ENCODE results near the gene BOLA3. TPM values are rescaled to one million over a fixed set of nuclear protein-coding genes. Genes with fewer than 3 reads are reported as not detected.

Gene BOLA3
- total and polyA plus RNA-seq, 10 of the 15 experiments (the other 5 are each of a cell fraction or from before 2014, with no cell fraction given) = 62.6 to 300 (median 134) TPM

DNA sequence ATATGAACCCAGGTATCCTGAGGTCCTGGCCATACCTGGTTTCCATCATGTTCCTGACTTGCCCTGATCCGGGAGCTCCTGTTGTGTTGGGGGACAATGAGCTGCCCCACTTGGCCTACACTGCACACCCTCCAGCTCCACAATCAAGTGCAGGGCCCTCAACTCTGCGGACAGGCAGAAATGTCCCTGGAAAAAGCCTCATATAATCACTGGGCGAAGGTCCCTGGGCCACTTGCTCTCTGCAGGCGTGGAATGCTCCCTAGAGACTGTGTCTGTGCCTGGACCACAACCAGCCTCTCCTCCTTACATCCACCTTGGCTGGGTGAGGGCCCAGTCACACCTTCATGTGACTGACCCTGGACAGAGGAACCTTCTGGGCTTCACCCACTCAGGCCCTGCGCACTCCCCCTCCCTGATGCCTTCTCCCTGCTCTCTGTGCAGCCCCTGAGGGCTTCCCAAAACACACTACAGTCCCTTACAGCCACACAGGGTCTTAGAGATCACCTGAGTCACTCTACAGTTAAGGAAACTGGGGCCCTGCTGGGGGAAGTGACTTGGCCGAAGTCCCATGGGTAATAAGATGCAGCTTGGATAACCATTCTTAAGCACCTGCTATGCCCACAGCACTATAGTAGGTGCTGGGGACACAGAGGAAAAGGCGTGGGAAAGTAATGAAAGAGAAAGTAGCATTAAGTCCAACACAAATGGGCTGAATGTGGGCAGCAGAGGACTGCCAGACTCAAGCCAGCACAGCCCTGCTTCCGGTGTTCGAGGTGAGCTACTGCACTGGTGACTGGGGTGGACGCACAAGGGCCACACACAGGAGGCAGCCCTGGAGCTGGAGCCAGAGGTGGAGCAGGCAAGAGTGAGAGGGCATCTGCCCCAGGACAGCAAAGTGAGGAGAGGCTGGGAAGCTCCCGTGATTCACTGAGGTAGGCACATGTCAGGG is 9.8 kb downstream of the BOLA3 start:
- Histone ChIP-seq H3K27ac (ENCODE audit: control insufficient read depth, insufficient read depth) (no peak overlapping the region), H3K36me3 (ENCODE audit: control insufficient read depth in 2 of 2, insufficient read depth in 2 of 2, low read length in 1 of 2) (peaks cover 2 to 3% of the 10 kb centered on the region in 2 experiments; a peak in 3 of 4 replicates), H3K4me1 (ENCODE audit: control insufficient read depth, insufficient read depth, low read length) (no peaks in the 10 kb centered on the region), H2AFZ (ENCODE audit: control insufficient read depth, low read depth, low read length) (no peak overlapping the region), H4K20me1 (ENCODE audit: control insufficient read depth, insufficient read depth) (no peaks in the 10 kb centered on the region), H3K4me3 (no peak overlapping the region), H3K9ac (ENCODE audit: control insufficient read depth, insufficient read depth, low read length) (no peak overlapping the region), H3K9me3 (replicated peaks; ENCODE audit: control insufficient read depth, insufficient read depth, low read length) (no peaks in the 10 kb centered on the region), H3K79me2 (ENCODE audit: control insufficient read depth, insufficient read depth, low read length) (no peaks in the 10 kb centered on the region), H3K27me3 (replicated peaks in 1 of 2; ENCODE audit: control insufficient read depth in 2 of 2, insufficient read depth in 2 of 2, low read length in 1 of 2) (no peaks in the 10 kb centered on the region), H3K4me2 (ENCODE audit: control insufficient read depth, insufficient read depth) (no peak overlapping the region)
- in situ Hi-C loops (cut with MboI) (no loop called here), intact Hi-C loops (cut with micrococcal nuclease; ENCODE audit: unreplicated experiment) (no loop called here)
- SMC1A ChIA-PET (ENCODE audit: uncharacterized antibody, unreplicated experiment) = interaction anchor here (1.2 to 1.6 kb wide), 2 partner anchors 9 to 315 kb away, joined by 3 to 5 read pairs; partner anchors contain the start of gene BOLA3
- no TSS peak for BruUV-seq (replicated peaks)
- no peak for ATAC-seq
- FAIRE-seq = no peak
- CTCF ChIA-PET = interaction anchor here (0.6 to 1.6 kb wide), 5 partner anchors 27 to 311 kb away, joined by 3 to 7 read pairs (median 3); no protein-coding TSS in a partner anchor
- whole genome bisulfite sequencing (ENCODE audit: insufficient coverage, insufficient replicate concordance, low lambda C conversion rate, missing lambda C conversion rate) = 85% methylated on average over 11 of the region's 11 CpGs
- TF ChIP-seq, protein P1, sequence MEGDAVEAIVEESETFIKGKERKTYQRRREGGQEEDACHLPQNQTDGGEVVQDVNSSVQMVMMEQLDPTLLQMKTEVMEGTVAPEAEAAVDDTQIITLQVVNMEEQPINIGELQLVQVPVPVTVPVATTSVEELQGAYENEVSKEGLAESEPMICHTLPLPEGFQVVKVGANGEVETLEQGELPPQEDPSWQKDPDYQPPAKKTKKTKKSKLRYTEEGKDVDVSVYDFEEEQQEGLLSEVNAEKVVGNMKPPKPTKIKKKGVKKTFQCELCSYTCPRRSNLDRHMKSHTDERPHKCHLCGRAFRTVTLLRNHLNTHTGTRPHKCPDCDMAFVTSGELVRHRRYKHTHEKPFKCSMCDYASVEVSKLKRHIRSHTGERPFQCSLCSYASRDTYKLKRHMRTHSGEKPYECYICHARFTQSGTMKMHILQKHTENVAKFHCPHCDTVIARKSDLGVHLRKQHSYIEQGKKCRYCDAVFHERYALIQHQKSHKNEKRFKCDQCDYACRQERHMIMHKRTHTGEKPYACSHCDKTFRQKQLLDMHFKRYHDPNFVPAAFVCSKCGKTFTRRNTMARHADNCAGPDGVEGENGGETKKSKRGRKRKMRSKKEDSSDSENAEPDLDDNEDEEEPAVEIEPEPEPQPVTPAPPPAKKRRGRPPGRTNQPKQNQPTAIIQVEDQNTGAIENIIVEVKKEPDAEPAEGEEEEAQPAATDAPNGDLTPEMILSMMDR (IDR thresholded peaks at IDR 0.05 in 2 of 3, conservative IDR thresholded peaks at IDR 0.05 in 1 of 3; ENCODE audit: control insufficient read depth in 2 of 3, extremely low read depth in 1 of 3, insufficient read depth in 1 of 3, low read depth in 3 of 3, low read length in 3 of 3) = no peak
- TF ChIP-seq POU2F2 (IDR thresholded peaks at IDR 0.05; ENCODE audit: borderline replicate concordance, low read depth, low read length) (no peak), ZZZ3 (IDR thresholded peaks at IDR 0.05; ENCODE audit: control insufficient read depth, insufficient read length, low read depth) (no peak), ZNF217 (IDR thresholded peaks at IDR 0.05) (no peak), NRF1 (conservative IDR thresholded peaks at IDR 0.05; ENCODE audit: low read depth, low read length) (no peak), RUNX3 (IDR thresholded peaks at IDR 0.05; ENCODE audit: low read length) (no peak), WRNIP1 (IDR thresholded peaks at IDR 0.05; ENCODE audit: borderline replicate concordance, low read depth, low read length) (no peak), ZNF384 (IDR thresholded peaks at IDR 0.05; ENCODE audit: borderline replicate concordance, low read depth, low read length) (no peak), NR2C2 (IDR thresholded peaks at IDR 0.05; ENCODE audit: borderline replicate concordance, control insufficient read depth, insufficient read length, low read depth) (no peak), TARDBP (IDR thresholded peaks at IDR 0.05; ENCODE audit: borderline replicate concordance) (no peak), POLR2AphosphoS2 (IDR thresholded peaks at IDR 0.05; ENCODE audit: low read depth, low read length) (no peak), BHLHE40 (IDR thresholded peaks at IDR 0.05; ENCODE audit: borderline replicate concordance in 1 of 2, low read depth in 2 of 2, low read length in 1 of 2) (no peak), SIX5 (IDR thresholded peaks at IDR 0.05; ENCODE audit: low read depth, low read length, severe bottlenecking) (no peak), NR2F1 (conservative IDR thresholded peaks at IDR 0.05) (no peak), HDGF (IDR thresholded peaks at IDR 0.05) (no peak), SUPT20H (IDR thresholded peaks at IDR 0.05; ENCODE audit: borderline replicate concordance, control insufficient read depth, low read depth, low read length) (no peak)
- TF ChIP-seq, protein P2, sequence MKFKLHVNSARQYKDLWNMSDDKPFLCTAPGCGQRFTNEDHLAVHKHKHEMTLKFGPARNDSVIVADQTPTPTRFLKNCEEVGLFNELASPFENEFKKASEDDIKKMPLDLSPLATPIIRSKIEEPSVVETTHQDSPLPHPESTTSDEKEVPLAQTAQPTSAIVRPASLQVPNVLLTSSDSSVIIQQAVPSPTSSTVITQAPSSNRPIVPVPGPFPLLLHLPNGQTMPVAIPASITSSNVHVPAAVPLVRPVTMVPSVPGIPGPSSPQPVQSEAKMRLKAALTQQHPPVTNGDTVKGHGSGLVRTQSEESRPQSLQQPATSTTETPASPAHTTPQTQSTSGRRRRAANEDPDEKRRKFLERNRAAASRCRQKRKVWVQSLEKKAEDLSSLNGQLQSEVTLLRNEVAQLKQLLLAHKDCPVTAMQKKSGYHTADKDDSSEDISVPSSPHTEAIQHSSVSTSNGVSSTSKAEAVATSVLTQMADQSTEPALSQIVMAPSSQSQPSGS (IDR thresholded peaks at IDR 0.05; ENCODE audit: low read length) = no peak
- POLR2A ChIA-PET = interaction anchor here (0.6 to 1.0 kb wide), 2 partner anchors 41 to 405 kb away, joined by 3 to 4 read pairs; partner anchors contain the start of gene MOB1A
- no peak for DNase-seq (ENCODE audit: low read depth, low spot score)
- RAD21 ChIA-PET (ENCODE audit: unreplicated experiment) = no interaction called here
